ENCODE data around the gene TIPRL.

- TF ChIP-seq POLR2A (IDR thresholded peaks at IDR 0.05) (no peak), CTCF (IDR thresholded peaks at IDR 0.05) (no peak)
These were observed 41.3 kb upstream of the TIPRL start for GRCh38 chr1:168137515-168137821.

Measured in stomach (tissue), 4 donors.